ENCODE measurements around the gene RND1. TPM values are rescaled to one million over a fixed set of nuclear protein-coding genes. Genes with fewer than 3 reads are reported as not detected.

RND1 gene
- total and polyA plus RNA-seq, 2 of the 8 experiments (the other 6 are each of a cell fraction or from before 2014, with no cell fraction given): 15.8 to 17.1 TPM

DNA sequence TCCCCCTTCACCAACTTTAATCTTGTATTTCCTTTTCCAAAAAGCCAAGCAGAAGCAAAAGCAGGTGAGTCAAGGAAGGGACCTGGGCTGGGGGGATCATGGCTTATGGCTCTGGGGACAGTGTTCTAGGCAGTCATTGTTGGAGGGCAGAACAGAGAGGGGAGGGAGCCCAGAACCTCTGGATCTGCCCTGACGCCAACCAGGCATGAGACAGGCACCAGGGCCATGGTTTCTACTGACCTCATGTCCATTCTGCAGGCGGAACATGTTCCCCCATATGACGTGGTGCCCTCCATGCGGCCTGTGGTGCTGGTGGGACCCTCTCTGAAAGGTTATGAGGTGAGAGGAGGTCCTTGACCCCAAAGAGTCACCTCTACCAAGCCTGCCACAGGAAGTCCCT is 40.8 kb downstream of the RND1 start (continued):
- TF ChIP-seq, protein P1, sequence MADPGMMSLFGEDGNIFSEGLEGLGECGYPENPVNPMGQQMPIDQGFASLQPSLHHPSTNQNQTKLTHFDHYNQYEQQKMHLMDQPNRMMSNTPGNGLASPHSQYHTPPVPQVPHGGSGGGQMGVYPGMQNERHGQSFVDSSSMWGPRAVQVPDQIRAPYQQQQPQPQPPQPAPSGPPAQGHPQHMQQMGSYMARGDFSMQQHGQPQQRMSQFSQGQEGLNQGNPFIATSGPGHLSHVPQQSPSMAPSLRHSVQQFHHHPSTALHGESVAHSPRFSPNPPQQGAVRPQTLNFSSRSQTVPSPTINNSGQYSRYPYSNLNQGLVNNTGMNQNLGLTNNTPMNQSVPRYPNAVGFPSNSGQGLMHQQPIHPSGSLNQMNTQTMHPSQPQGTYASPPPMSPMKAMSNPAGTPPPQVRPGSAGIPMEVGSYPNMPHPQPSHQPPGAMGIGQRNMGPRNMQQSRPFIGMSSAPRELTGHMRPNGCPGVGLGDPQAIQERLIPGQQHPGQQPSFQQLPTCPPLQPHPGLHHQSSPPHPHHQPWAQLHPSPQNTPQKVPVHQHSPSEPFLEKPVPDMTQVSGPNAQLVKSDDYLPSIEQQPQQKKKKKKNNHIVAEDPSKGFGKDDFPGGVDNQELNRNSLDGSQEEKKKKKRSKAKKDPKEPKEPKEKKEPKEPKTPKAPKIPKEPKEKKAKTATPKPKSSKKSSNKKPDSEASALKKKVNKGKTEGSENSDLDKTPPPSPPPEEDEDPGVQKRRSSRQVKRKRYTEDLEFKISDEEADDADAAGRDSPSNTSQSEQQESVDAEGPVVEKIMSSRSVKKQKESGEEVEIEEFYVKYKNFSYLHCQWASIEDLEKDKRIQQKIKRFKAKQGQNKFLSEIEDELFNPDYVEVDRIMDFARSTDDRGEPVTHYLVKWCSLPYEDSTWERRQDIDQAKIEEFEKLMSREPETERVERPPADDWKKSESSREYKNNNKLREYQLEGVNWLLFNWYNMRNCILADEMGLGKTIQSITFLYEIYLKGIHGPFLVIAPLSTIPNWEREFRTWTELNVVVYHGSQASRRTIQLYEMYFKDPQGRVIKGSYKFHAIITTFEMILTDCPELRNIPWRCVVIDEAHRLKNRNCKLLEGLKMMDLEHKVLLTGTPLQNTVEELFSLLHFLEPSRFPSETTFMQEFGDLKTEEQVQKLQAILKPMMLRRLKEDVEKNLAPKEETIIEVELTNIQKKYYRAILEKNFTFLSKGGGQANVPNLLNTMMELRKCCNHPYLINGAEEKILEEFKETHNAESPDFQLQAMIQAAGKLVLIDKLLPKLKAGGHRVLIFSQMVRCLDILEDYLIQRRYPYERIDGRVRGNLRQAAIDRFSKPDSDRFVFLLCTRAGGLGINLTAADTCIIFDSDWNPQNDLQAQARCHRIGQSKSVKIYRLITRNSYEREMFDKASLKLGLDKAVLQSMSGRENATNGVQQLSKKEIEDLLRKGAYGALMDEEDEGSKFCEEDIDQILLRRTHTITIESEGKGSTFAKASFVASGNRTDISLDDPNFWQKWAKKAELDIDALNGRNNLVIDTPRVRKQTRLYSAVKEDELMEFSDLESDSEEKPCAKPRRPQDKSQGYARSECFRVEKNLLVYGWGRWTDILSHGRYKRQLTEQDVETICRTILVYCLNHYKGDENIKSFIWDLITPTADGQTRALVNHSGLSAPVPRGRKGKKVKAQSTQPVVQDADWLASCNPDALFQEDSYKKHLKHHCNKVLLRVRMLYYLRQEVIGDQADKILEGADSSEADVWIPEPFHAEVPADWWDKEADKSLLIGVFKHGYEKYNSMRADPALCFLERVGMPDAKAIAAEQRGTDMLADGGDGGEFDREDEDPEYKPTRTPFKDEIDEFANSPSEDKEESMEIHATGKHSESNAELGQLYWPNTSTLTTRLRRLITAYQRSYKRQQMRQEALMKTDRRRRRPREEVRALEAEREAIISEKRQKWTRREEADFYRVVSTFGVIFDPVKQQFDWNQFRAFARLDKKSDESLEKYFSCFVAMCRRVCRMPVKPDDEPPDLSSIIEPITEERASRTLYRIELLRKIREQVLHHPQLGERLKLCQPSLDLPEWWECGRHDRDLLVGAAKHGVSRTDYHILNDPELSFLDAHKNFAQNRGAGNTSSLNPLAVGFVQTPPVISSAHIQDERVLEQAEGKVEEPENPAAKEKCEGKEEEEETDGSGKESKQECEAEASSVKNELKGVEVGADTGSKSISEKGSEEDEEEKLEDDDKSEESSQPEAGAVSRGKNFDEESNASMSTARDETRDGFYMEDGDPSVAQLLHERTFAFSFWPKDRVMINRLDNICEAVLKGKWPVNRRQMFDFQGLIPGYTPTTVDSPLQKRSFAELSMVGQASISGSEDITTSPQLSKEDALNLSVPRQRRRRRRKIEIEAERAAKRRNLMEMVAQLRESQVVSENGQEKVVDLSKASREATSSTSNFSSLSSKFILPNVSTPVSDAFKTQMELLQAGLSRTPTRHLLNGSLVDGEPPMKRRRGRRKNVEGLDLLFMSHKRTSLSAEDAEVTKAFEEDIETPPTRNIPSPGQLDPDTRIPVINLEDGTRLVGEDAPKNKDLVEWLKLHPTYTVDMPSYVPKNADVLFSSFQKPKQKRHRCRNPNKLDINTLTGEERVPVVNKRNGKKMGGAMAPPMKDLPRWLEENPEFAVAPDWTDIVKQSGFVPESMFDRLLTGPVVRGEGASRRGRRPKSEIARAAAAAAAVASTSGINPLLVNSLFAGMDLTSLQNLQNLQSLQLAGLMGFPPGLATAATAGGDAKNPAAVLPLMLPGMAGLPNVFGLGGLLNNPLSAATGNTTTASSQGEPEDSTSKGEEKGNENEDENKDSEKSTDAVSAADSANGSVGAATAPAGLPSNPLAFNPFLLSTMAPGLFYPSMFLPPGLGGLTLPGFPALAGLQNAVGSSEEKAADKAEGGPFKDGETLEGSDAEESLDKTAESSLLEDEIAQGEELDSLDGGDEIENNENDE (IDR thresholded peaks at IDR 0.05; ENCODE audit: insufficient replicate concordance, low read length): no peak
- TF ChIP-seq CBX8 (IDR thresholded peaks at IDR 0.05; ENCODE audit: borderline replicate concordance, low read depth, low read length) (no peak), CEBPB (IDR thresholded peaks at IDR 0.05; ENCODE audit: low read depth, low read length) (no peak), GABPA (IDR thresholded peaks at IDR 0.05; ENCODE audit: borderline replicate concordance, insufficient read depth, low read length) (no peak)
- TF ChIP-seq, protein P2, sequence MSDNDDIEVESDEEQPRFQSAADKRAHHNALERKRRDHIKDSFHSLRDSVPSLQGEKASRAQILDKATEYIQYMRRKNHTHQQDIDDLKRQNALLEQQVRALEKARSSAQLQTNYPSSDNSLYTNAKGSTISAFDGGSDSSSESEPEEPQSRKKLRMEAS (IDR thresholded peaks at IDR 0.05): no peak
